ENCODE data around the gene USP12.

Gene USP12

DNA sequence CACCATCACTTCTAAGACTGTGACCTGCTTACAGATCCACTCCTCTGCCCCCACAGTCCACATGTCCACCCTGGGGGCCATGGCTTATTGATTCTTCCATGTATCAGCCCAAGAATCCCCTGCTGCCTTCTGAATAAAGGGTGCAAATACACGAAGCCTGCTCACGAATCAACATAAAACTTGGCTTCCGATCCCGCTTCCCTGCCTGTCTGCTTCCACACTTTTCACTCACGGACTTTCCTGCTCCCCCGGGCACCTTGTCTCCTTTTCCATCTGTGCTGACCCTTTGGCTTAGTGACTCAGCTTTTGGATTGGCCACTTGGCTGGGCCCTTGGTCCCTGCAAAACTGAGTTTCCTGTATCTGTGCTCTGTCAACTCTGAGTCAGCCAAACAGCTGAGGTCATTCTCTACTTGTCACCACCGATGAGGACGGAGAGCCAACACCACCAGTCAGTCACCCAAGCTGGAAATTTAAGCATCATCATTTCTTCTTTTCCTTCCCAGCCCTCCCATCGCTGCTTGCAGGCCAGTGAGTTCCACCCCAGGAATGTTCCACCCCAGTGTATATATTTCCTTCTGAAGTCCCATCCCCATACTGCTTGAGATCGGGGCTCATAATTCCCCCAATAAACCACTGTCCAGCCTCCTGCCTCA is 11.4 kb upstream of the USP12 start:
- FAIRE-seq: no peak

DNA sequence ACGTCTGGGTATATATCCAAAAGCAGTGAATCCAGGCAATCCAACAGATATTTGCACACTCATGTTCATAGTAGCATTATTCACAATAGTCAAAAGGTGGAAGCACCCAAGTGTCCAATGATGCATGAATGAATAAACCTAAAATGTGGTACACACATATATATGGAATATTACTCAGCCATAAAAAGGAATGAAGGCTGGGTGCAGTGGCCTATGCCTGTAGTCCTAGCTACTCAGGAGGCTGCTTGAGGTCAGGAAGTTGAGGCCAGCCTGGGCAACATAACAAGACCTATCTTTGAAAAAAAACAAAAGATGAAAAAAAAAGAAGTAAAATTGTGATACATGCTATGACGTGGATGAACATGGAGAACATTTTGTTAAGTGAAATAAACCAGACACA is 10.4 kb upstream of the USP12 start:
- FAIRE-seq: no peak

DNA sequence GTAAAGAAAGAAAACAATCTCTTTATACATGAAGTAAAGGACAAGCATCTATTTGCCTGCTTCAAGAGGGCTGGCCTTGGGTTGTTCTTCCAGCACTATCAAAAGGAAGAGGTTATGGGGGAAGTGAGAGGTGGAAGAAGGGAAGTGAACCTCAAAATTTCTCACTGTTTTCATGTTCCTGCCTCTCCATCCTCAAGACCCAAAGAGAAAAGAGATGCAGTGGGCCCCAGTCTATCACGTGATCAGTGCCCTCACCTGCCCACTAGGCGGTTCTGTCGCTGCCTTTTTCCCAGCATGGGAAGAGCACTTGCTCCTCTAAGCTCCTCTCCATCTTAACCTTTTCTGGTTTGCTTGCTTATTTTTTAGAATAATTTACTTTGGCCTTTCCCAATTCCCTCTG is 6.2 kb upstream of the USP12 start:
- no peak for FAIRE-seq

DNA sequence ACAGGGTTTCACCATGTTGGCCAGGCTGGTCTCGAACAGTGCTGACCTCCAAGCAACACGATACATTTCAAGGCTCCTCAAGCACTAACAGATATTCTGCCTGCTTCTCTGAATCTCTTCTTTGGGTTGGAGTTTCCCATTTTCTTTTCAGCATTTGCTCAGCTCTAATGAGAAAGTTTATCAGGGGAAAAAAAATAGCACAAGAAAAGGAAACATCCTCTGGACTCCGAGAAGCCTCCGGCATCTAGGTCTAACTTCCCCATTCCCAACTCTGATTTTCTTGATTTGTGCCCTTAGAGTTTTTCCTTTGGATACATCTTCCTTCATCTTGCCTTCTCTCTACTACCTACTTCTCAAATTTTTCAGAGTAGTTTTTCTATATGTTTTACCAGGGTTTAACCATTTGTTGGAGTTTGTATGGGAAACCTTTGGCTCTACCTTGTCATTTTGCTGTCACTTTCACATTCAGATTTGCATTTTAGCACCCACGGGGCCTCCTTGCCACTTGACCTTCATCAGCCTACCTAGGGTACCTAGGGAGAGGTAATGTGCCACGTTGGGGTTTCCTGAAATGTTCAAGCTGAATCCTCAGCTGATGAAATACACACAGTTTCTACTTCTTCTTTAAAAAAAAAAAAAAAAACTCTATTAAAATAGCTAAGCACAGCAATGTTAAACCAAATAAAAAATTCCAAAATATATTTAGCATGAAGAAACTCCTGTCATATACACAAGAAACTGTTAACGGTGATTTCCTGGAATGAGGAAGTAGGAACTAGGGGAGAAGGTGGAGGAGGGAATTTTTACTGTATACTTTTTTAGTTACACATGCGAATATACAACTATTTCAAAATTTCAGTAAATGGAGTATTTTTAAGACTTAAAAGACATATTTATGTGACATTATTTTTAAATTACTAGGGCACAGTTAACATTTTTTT is 5.1 kb upstream of the USP12 start:
- no peak for FAIRE-seq

DNA sequence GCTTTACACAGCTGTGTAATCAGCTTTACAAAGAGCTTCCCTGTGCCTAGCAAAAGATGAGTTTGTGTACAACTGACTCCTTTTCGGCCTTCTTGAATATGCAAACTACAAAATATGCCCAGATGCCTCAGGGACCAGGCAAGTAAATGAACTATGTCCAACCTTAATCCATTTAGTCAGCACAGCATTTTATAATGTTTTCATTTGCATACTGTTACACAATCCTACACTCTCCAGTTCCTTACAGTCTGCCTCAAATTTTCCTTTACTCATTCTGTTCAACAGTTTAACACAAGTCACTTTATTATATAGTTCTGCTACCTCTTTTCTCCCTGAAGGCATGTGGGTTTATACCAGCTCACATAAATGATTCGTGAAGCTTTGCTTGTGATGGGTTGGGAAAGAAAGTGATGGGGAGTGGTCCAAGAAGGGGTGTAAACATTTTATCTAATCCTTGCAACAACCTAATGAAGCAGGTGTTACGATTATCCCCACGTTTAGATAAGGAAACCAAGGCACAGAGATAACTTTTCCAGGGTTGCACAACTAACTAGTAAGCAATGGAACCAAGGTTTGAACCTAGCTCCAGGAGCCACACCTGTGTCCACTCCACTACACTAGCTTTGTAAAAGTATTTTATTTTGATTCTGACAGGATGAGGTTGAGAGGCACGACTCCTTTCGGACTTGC is 3.3 kb upstream of the USP12 start:
- FAIRE-seq: no peak

DNA sequence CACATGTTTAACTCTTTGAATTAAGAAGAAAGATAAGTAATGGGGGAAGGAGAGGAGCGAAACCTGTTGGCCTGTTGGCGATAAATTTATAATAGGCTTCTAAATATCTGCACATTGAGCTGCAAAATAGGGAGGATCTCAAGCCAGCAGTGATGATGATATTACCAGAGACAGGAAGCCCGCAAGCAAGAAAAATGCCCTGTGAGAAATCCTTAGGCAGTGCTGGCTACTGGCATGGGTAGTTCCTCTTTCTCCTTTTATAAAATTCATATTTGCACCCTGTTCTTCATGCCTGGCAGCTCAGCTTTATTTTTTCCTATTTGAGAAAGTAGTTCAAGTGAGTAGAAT is 858 bp upstream of the USP12 start:
- FAIRE-seq: no peak

DNA sequence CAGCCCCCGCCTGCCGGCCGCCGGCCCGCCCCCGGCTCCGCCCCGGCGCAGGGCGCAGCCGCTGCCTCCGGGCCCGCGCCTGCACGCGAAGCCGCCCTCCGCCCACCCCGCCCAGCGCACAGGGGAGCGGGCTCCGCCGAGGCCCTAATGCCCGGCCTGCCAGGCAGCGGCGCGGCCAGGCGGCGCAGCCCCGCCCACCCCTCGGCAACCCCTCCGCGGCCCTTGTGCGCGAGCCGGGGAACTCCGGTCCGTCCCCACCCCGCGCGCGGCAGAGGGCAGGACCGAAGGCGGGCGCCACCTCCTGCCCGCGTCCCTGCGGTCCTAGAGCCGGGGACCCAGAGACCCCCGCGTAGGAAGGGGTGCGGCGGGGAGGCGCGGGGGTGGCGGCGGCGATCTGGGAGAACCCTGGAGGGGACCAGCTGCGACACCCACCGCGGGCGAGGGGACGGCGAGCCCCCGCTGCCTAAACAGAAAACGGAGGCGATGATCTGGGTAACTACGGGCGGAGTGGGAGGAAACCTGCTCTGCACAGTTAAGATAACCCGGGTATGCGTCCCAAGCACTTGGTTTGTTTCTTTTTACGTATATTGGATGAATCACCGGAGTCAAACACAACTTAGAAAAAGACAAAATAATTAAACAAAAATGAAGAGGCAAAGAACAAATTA is 350 bp upstream of the USP12 start:
- no peak for FAIRE-seq

DNA sequence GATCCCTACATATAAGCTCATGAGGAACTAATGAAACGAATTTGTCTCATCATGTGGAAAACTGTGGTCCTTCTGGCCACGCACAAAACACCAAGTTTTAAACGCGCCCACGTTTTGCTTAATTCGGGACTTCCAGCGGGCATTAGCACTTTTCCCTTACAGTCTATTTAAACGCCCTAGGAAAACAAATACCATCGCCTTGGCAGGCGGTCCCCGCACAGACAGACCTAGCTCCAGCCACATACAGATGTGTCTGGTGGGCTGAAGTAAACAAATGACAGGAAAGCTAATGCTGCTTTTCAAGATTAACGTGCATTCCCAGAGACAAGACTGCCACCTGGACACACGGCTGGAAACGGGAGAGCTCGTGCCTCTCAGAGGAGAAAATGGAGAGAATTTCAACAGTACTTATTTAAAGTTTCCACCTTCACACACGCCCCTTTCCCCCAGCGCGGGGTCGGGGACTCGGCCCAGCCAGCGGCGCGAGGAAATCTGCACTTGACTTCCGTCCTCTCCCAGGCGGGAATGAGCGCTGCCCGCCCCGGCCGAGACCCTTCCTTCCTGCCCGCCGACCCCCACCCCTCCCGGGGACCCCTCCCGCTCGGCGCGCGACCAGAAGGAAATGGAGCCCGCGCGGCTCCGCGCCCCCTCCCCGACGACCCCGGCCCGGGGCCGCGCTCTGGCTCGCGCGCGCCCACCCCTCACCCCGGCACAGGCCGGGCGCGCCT is 931 bp downstream of the USP12 start:
- FAIRE-seq: no peak

DNA sequence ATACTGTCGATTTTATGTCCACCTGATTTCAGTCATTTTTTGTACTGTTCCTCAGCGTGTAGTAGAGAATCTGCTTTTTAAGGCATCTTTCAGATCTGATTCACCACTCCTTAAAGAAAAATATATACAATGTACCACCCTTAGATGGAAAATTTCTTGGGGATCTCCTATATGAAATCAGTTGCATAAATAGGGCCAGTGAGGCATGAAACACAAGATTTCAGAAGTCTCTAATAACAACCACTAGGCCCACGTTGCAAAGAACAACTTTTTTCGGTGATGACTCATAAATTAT is 1.4 kb downstream of the USP12 start:
- FAIRE-seq: no peak

DNA sequence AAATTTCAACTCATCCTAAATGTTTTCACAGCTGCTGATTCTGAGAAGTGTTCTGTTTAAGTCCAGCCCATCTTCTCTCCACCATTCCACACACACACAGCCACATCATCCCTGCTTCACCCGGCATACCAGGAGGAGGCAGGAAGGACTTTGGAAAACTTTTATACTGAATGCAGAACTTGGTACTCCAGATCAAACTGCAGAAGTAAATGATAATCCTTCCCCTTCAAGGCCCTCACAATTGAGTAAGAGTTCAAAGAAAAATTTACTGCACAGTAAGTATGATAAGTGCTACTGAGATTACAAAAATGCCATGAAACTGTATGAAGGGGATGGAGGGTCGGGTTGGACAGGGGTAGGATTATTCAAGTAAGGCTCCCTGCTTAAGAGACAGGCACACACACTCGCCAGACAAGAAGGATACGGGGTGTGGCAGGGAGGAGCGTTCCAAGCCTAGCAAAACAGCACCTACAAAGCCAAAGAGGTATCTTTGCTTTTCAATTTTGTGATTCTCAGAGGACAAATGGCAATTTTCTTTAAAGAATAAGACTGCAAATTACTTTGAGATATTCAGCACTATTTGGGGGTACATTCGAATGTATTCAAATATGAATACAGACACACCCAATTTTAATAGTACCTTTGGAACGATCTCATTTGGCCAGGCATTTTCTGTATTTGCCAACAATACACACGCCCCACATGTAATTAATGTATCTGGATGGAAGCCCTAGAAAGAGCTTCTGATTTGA is 2.5 kb downstream of the USP12 start:
- no peak for FAIRE-seq

DNA sequence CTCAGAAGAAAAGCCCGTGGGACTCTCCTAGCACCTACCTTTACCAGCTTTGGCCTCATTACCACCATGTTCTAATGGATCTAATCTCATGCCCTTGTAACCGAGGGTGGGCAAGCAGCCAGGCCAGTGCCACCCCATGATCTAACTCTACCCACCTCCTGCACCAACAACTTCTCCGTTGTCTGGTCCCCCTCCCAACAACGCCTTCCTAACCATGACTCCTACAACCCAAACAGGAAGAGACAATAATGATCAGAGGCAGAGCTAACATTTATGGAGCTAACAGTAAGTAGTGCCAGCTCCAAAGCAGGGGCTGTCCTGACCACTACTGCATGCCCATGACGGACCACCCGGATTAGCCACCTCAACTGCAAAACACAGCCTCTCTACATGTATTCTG is 3.5 kb downstream of the USP12 start:
- FAIRE-seq: no peak

DNA sequence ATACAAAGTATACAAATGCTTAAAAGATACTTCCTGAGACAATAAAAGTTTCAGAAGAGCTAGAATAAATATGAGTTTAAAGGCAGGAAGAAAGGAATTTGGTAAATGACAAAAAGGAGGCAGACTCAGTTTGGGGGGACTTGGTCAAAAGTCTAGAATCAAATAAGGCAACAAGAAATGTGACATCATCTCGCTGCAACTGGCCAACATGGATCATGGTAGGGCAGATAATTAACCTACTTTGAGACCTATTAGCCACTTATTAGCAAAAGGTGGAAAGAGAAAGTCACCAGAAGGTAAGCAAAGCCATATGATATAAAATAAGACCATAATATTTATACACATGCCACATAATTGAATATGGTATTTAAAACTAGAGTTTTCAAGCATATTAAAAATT is 5.3 kb downstream of the USP12 start:
- no peak for FAIRE-seq

DNA sequence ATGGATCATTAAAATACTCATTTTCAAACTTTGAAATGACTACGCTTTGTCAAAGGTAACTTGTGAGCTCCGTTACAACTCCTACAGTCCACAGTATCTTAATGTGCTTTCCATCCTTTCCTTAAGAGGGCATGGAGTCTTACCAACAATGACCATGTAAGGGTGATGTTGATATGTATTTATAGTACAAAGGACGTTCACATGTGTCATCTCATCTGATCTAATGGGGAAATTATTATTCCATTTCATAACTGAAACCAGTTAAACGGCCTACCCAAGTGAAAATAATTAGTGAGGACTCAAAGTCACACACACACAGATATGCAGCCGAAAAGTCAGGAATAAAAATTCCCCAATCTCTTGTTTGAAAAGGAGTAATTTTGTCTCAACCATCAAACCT is 9.6 kb downstream of the USP12 start:
- no peak for FAIRE-seq

DNA sequence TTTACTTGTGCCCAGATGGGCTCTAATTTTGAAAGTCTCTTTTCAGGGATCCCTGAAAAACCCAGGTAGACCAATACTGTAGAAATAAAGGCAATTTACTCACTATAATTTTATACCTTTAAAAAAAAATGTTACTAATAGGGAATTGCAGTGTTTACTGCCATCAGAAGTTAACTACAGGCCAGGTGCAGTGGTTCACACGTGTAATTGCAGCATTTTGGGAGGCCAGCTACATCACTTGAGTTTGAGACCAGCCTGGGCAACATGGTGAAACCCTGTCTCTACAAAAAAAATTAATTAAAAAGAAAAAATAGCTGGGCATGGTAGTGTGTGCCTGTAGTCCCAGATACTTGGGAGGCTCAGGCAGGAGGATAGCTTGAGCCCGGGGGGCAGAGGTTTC is 10.2 kb downstream of the USP12 start:
- no peak for FAIRE-seq

DNA sequence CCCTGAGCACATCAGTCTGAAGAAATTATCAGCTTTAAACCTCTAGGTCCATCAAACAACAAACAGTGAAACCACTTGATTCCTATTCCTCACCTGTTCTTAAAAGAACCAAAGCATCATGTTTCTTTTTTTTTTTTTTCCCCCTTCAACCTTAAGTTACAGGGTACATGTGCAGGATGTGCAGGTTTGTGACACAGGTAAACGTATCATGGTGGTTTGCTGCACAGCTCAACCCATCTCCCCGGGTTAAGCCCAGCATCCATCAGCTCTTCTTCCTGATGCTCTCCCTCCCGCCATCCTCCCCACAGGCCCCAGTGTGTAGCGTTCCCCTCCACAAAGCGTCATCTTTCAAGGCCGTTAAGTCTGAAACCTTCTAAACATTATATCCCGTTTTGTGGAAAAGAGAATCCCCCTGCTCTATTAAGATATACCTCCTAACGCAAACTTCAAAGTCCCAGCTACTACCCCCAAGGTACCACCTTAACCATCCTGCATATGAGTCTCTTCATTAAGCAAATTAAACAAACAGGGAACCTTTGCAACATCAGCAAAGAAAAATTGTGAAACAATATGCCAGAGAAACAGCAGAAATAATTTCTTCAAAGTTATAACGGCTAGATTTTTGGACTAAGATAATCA is 10.8 kb downstream of the USP12 start:
- no peak for FAIRE-seq

DNA sequence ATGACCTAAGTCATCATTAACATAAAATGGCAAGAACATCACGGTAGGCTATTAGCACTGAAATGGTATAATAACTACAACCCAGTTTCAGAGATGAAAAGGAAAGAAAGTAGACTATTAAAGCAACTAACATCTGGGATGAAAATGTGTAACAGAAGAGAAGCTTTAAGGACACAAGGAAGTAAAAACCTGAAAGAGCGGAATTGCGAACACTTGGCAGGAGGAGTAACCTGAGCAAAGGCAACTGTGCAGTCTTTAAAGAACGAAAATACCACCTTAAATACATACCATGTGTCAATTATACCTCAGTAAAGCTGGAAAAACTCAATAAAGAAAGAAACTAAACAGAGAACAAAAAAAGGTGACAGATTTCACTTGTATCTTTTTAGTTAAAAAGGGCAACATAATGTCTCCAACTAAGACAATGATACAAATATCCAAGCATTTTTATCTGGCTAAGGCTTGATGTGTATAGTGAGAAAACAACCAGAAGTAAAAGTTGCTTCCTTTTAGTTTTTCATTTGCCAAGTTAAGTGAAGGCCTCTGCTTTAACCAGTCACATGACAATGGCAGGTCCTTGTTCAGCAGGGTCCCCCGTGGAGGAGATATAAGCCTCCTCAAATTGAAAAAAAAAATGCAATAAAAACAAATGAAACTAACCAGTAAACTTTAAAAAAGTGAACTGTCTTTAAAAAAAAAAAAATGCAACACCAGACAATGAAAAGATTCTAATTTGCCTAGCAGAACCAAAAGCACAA is 11.6 kb downstream of the USP12 start:
- no peak for FAIRE-seq

DNA sequence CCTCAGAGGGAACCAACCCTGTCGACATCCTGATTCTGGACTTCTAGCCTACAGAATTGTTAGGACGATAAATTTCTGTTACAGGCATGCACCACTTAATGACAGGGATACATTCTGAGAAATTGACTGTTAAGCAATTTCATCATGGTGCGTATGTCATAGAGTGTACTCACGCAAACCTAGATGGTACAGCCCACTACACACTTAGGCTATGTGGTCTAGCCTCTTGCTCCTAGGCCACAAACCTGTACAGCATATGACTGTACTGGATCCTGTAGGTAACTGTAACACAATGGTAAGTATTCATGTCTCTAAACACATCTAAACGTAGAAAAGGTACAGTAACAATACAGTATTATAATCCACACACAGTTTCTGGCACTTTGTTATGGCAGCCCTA is 13.3 kb downstream of the USP12 start:
- FAIRE-seq: no peak

DNA sequence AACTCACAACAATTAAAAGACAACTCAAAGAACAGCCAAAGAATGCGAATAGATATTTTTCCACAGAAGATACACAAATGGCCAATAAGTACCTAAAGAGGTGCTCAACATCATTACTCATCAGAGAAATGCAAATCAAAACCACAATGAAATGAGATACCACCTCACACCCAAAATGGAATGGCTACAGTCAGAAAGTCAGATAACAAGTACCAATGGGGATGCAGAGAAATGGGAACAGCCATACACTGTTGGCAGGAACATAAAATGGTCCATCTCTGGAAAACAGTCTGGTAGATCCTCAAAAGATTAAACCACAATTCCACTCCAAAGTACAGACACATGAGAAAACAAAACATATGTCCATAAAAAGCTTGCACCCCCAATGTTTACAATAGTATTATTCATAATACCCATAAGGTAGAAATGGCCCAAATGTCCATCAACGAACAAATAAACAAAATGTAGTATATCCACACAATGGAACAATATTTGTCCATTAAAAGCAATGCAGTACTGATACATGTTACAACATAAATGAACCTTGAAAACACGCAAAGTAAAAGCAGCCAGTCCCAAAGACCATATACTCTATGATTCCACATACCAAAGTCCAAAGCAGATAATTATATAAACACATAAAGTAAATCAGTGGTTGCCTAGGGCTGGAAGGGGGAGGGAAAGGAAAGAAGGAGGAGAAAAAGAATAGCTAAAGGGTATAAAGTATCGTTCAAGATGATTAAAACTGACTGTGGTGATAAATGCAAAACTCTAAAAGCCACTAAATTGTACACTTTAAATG is 19.6 kb downstream of the USP12 start:
- no peak for FAIRE-seq

DNA sequence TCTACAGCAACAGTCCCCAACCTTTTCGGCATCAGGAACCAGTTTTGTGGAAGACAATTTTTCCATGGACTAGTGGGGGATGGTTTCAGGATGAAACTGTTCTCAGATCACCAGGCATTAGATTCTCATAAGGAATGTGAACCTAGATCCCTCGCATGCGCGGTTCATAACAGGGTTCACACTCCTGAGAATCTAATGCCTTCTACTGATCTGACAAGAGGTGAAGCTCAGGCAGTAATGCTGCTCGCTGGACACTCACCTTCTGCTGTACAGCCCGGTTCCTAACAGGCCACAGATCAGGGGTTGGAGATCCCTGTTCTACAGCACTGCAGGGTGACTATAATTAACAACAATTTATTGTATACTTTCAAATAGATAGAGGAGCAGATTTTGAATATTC is 21.9 kb downstream of the USP12 start:
- FAIRE-seq: no peak

DNA sequence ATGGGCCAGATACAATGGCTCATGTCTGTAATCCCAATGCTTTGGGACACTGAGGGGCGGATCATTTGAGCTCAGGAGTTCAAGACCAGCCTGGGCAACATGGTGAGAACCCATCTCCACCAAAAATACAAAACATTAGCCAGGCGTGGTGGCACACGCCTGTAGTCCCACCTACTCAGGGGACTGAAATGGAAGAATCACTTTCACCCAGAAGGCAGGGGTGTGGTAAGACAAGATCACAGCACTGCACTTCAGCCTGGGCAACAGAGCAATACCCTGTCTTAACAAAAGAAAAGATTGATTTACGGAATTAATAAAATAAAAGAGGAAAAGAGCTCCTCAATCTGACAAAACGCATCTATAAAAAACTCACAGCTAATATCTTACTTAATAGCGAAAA is 22.7 kb downstream of the USP12 start:
- FAIRE-seq: no peak
